T-helper 1 cell treated with Interleukin-12 subunit alpha and Interleukin-12 subunit beta and Interleukin-4 antibody, amounts not matched to agents 30 ng/mL and 1 ng/mL, for 36 hours (primary cell): ENCODE measurements around the gene PGLYRP3. TPM values are rescaled to one million over a fixed set of nuclear protein-coding genes. Genes with fewer than 3 reads are reported as not detected.
"Not testable (repeated sequence)": the region's sequence is repeated elsewhere in the genome, so short reads cannot be mapped to it uniquely, and the experiment has no call there.

Source experiments
- intact Hi-C: fragments of 100-400 bp; cut with micrococcal nuclease; formaldehyde crosslinking; loops from one replicate; pipeline ENCODE4 v1.15.1; 2024
- total RNA-seq: library from RNA; stranded (reverse); gene quantifications from 2 replicates; pipeline ENCODE4 v1.2.3, GENCODE V29; 2022

The PGLYRP3 gene
- total RNA-seq, 1 donor from 2014 or later: not detected

- intact Hi-C loops: not testable (repeated sequence)
Observed at GRCh38 chr1:153314388-153314787, 1.6 kb upstream of the PGLYRP3 start.

- intact Hi-C loops: no loop called here
Observed at GRCh38 chr1:153313288-153313687, 536 bp upstream of the PGLYRP3 start.

GRCh38 chr1:153310526-153310925 is 2.2 kb downstream of the PGLYRP3 start:
- intact Hi-C loops: no loop called here

GRCh38 chr1:153309441-153309840 is 3.3 kb downstream of the PGLYRP3 start:
- intact Hi-C loops: no loop called here

GRCh38 chr1:153308540-153308939 is 4.2 kb downstream of the PGLYRP3 start:
- intact Hi-C loops: no loop called here

GRCh38 chr1:153307221-153307600 is 5.5 kb downstream of the PGLYRP3 start:
- intact Hi-C loops: no loop called here

GRCh38 chr1:153306303-153307220 is 6.2 kb downstream of the PGLYRP3 start:
- intact Hi-C loops: no loop called here

GRCh38 chr1:153305682-153306081 is 7.1 kb downstream of the PGLYRP3 start:
- intact Hi-C loops: no loop called here

GRCh38 chr1:153302308-153302707 is 10.4 kb downstream of the PGLYRP3 start:
- intact Hi-C loops: no loop called here

- intact Hi-C loops: loop anchor here (5.0 kb wide), 1 partner anchor 1012 kb away; no protein-coding TSS in a partner anchor
Observed at GRCh38 chr1:153293851-153294250, 18.9 kb downstream of the PGLYRP3 start.

- intact Hi-C loops: loop anchor here (5.0 kb wide), 1 partner anchor 1011 kb away; no protein-coding TSS in a partner anchor
Observed at GRCh38 chr1:153293480-153293775, 19.3 kb downstream of the PGLYRP3 start.

GRCh38 chr1:153292740-153293479 is 19.8 kb downstream of the PGLYRP3 start:
- intact Hi-C loops: loop anchor here (5.0 kb wide), 1 partner anchor 1011 kb away; no protein-coding TSS in a partner anchor

GRCh38 chr1:153292185-153292584 is 20.6 kb downstream of the PGLYRP3 start:
- intact Hi-C loops: loop anchor here (5.0 kb wide), 1 partner anchor 1010 kb away; no protein-coding TSS in a partner anchor

GRCh38 chr1:153291514-153291913 is 21.2 kb downstream of the PGLYRP3 start:
- intact Hi-C loops: loop anchor here (5.0 kb wide), 1 partner anchor 1009 kb away; no protein-coding TSS in a partner anchor

GRCh38 chr1:153288634-153289275 is 24.0 kb downstream of the PGLYRP3 start:
- intact Hi-C loops: no loop called here

GRCh38 chr1:153277852-153278251 is 34.9 kb downstream of the PGLYRP3 start:
- intact Hi-C loops: no loop called here

GRCh38 chr1:153272186-153272585 is 40.6 kb downstream of the PGLYRP3 start:
- intact Hi-C loops: no loop called here

GRCh38 chr1:153271711-153272110 is 41.0 kb downstream of the PGLYRP3 start:
- intact Hi-C loops: no loop called here

- intact Hi-C loops: no loop called here
Observed at GRCh38 chr1:153265457-153265856, 47.3 kb downstream of the PGLYRP3 start.

GRCh38 chr1:153262462-153263157 is 50.1 kb downstream of the PGLYRP3 start:
- intact Hi-C loops: no loop called here

- intact Hi-C loops: no loop called here
Observed at GRCh38 chr1:153262070-153262366, 50.7 kb downstream of the PGLYRP3 start.
